AG04450 (cell line): ENCODE results near the gene QRICH2. TPM values are rescaled to one million over a fixed set of nuclear protein-coding genes. Genes with fewer than 3 reads are reported as not detected.

Experiments used
- CTCF ChIA-PET: fragments of 300-600, 350-600 bp; formaldehyde crosslinking; extraction: SDS; loops from one replicate; lab custom pipeline; 2022; ENCODE audit warnings: antibody characterized with exemption, inconsistent platforms; lab: Charles Lee
- POLR2A ChIA-PET: fragments of 350-600 bp; formaldehyde crosslinking; extraction: SDS; loops from one replicate; lab custom pipeline; 2021; ENCODE audit warnings: antibody characterized with exemption, inconsistent platforms; lab: Yijun Ruan, JAX
- DNase-seq: peaks from one replicate; pipeline ENCODE4 v3.0.0-alpha.2; 2011; ENCODE audit warnings: low read depth, low spot score
- H3K27ac ChIP-seq: one replicate; pipeline ENCODE4 v1.5.1; 2012; ENCODE audit warnings: low read depth, low read length, control low read depth
- H3K27me3 ChIP-seq: one replicate; pipeline ENCODE4 v1.6.0; 2012; ENCODE audit warnings: low read length; ENCODE audit not compliant: control insufficient read depth, insufficient read depth
- H3K4me3 ChIP-seq: 2 replicates; pipeline ENCODE4 v1.5.1; 2011; ENCODE audit warnings: mild to moderate bottlenecking, low read depth, low read length, control low read depth
- H3K9me3 ChIP-seq: 2 replicates; pipeline ENCODE4 v1.5.1; 2012; ENCODE audit warnings: low read length; ENCODE audit not compliant: control insufficient read depth, insufficient read depth
- polyA plus RNA-seq: library from polyadenylated mRNA; depleted of rRNA; stranded (reverse); fragments of >200 nt; gene quantifications from 2 replicates; pipeline ENCODE4 v1.2.3, GENCODE V29; 2011
- TF ChIP-seq, protein P1 (sequence below): IDR thresholded peaks from 2 replicates; pipeline ENCODE4 v1.5.1; 2011; ENCODE audit warnings: low read depth, low read length, control low read depth, inconsistent platforms

The QRICH2 gene
- polyA plus RNA-seq, 1 experiment = 1.2 TPM

GRCh38 chr17:76243826-76244679 lies 64.0 kb downstream of the QRICH2 start:
- TF ChIP-seq, protein P1, sequence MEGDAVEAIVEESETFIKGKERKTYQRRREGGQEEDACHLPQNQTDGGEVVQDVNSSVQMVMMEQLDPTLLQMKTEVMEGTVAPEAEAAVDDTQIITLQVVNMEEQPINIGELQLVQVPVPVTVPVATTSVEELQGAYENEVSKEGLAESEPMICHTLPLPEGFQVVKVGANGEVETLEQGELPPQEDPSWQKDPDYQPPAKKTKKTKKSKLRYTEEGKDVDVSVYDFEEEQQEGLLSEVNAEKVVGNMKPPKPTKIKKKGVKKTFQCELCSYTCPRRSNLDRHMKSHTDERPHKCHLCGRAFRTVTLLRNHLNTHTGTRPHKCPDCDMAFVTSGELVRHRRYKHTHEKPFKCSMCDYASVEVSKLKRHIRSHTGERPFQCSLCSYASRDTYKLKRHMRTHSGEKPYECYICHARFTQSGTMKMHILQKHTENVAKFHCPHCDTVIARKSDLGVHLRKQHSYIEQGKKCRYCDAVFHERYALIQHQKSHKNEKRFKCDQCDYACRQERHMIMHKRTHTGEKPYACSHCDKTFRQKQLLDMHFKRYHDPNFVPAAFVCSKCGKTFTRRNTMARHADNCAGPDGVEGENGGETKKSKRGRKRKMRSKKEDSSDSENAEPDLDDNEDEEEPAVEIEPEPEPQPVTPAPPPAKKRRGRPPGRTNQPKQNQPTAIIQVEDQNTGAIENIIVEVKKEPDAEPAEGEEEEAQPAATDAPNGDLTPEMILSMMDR = no peak
- ChIA-PET POLR2A (interaction anchor here (0.8 kb wide), 1 partner anchor 21 kb away, joined by 3 read pairs; the partner anchor contains the start of gene UBALD2), CTCF (no interaction called here)
- no peak for DNase-seq
- H3K4me3 ChIP-seq = no peak overlapping the region
- no peak overlapping the region for H3K27ac ChIP-seq
- no peaks in the 10 kb centered on the region for H3K9me3 ChIP-seq
- peaks cover 57% of the 10 kb centered on the region for H3K27me3 ChIP-seq

DNA sequence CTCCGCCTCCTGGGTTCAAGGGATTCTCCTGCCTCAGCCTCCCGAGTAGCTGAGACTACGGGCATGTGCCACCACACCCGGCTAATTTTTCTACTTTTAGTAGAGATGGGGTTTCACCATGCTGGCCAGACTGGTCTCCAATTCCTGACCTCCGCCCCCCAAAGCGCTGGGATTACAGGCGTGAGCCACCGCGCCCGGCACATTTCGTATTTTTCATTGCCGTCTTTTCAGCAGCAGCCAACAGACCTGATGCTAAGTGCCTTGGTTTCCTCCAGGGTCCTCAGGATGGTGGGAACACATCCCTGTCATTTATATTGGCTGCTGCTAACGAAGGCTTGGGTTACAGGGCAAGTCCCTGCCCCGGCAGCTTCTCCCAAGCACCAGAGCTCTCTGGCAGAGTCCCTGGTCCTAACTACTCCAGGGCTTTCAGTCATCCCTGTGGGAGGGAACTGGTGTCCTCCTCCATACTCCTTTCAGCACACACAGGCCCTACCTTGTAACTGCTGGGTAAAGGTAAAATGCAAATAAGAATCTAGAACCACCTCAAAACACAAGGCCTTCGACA lies 66.3 kb downstream of the QRICH2 start:
- ChIA-PET POLR2A (interaction anchor here (1.0 kb wide), 1 partner anchor 457 kb away, joined by 3 read pairs; no protein-coding TSS in a partner anchor), CTCF (no interaction called here)
- Histone ChIP-seq H3K9me3 (no peaks in the 10 kb centered on the region), H3K27me3 (peaks cover 59% of the 10 kb centered on the region), H3K27ac (no peak overlapping the region), H3K4me3 (no peak overlapping the region)
- TF ChIP-seq, protein P1 = no peak
- DNase-seq = no peak

DNA sequence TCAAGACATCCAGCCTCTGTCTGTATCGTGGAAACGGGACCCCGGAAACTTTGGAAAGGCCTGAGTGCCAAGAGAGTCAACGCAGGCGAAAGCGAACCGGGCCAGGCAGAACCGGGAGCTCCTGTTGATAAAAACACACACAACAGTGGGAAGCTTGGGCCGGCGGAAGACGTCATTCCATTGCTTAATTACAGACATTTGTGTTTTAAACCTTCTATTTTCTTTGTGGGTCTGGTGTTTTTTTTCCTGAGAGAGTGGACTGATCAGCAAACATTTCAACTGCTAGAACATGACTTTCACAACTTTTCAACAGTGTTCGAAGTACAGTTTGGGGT lies 66.9 kb downstream of the QRICH2 start:
- CTCF ChIA-PET = interaction anchor here (0.7 kb wide), 1 partner anchor 39 kb away, joined by 4 read pairs; no protein-coding TSS in a partner anchor
- POLR2A ChIA-PET = interaction anchor here (0.7 to 1.0 kb wide), 2 partner anchors 24 to 456 kb away, joined by 3 to 8 read pairs; partner anchors contain the start of gene UBALD2

GRCh38 chr17:76240461-76241203 lies 67.4 kb downstream of the QRICH2 start, which contains the start of gene RNF157:
TSS of gene RNF157 (minus strand) at chr17:76240493. CDS start at chr17:76240240, 253 bp downstream.
- Histone ChIP-seq H3K4me3 (peak within 1 kb of the TSS; percentile 65), H3K27ac (no peak within 1 kb of the TSS), H3K9me3 (no peaks in the 10 kb centered on the region), H3K27me3 (peaks cover 53% of the 10 kb centered on the region)
- DNase-seq = no peak
- TF ChIP-seq, protein P1 = no peak
- ChIA-PET POLR2A (interaction anchor here (0.5 to 1.0 kb wide), 3 partner anchors 24 to 455 kb away, joined by 3 to 8 read pairs (median 3); partner anchors contain the start of gene UBALD2), CTCF (interaction anchor here (0.7 kb wide), 1 partner anchor 39 kb away, joined by 4 read pairs; no protein-coding TSS in a partner anchor)

More for the DNA sequence above, 66.9 kb downstream of the QRICH2 start:
- Histone ChIP-seq H3K27ac (no peak overlapping the region), H3K27me3 (peaks cover 57% of the 10 kb centered on the region), H3K4me3 (peak overlapping the region; percentile 65), H3K9me3 (no peaks in the 10 kb centered on the region)
- no peak for DNase-seq
- TF ChIP-seq, protein P1 = no peak
